ENCODE results near the gene SRPX.

GRCh38 chrX:38224160-38224559 is 3.5 kb upstream of the SRPX start:
- no peak for TF ChIP-seq RFX5 (IDR thresholded peaks at IDR 0.05; ENCODE audit: low read length)
- no peak for TF ChIP-seq CTCF (IDR thresholded peaks at IDR 0.05)
- TF ChIP-seq MAX (IDR thresholded peaks at IDR 0.05; ENCODE audit: low read depth): no peak
- TF ChIP-seq TEAD4 (IDR thresholded peaks at IDR 0.05; ENCODE audit: borderline replicate concordance, insufficient read depth): no peak
- TF ChIP-seq EZH2phosphoT487 (IDR thresholded peaks at IDR 0.05; ENCODE audit: borderline replicate concordance, low read depth): no peak
